Body of pancreas (tissue), 4 donors: ENCODE data around the gene CCNH.

ENCODE experiments used
- CTCF ChIP-seq, 7 experiments: fragments of 450-650 bp in 4 of 7; fragments of 200-600 bp in 3 of 7; sonication (generic) in 3 of 7; IDR thresholded peaks; one replicate each; pipeline ENCODE4 v1.5.1; 2016 to 2019; ENCODE audit warnings: antibody characterized with exemption in 7 of 7
- POLR2A ChIP-seq, 3 donors: fragments of 450-650 bp; IDR thresholded peaks; one replicate each; pipeline ENCODE4 v1.6.1; 2016; ENCODE audit warnings: antibody characterized with exemption in 3 of 3, mild to moderate bottlenecking in 2 of 3

GRCh38 chr5:87360132-87360531 lies 52.6 kb downstream of the CCNH start:
- no peak for TF ChIP-seq CTCF (IDR thresholded peaks at IDR 0.05)
- TF ChIP-seq POLR2A (IDR thresholded peaks at IDR 0.05), result no peak
